ENCODE results near the gene ZNF221. TPM values are rescaled to one million over a fixed set of nuclear protein-coding genes. Genes with fewer than 3 reads are reported as not detected.

Gene ZNF221
- total RNA-seq: 1 to 10 TPM; 3.5 to 7.1 (median 5.2) TPM

DNA sequence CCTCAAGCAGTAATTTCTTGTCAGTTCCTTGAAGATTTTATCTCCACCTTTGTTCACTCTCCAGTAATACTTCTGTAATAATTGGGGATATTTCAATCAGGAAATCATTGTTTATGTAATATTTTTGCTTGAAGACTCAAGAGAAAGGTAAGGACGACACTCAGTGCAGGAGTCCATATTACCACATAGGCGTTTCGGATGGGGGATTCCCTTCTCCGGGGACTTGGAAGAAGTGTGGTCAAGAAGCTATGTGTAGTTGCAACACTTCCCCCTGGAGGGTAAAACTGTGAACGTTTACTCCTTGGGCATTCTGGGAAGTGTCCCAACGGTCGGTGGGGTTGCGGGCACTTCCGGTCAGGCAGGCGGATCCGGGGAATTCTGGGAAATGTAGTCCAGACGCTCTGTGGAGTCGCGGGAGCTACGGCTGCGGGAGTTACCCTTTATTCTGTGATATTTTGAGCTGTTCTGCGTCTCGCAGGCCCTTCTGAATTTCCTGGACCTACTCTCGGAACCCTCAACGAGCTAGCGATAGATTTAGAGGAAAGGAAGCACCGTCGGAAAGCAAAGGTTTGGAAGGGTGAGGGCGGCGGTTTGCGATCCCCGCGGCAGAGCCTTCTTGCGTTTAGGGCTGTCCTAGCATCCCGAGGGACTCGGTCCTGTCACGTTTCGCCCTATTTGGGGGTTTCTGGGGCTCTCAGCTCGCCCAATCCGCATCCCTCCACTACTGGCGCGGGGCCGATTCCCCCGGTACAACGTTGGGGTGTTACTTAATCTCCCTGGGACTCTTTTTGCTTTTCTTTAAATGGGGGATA is at the start of gene ZNF221:
Gene ZNF221, plus strand, starts transcription at position 395 of the 812 bp plus-strand sequence. CDS start 11,499 bp downstream, outside the sequence.
- H3K36me3 ChIP-seq: peaks cover 0 to 14% (median 7%) of the 10 kb centered on the region in 4 donors
- H3K27me3 ChIP-seq: peaks cover 0 to 4% (median 0%) of the 10 kb centered on the region in 4 donors
- H3K27ac ChIP-seq (replicated peaks in 1 of 4): peak within 1 kb of the TSS; percentile 73 to 86 (median 80)
- peak within 1 kb of the TSS; percentile 63 to 74 (median 72) for H3K4me3 ChIP-seq
- intact Hi-C loops (cut with DNase I): loop anchor here (5.0 kb wide), 1 partner anchor 124 kb away; the partner anchor contains the start of gene ZNF283
- peaks cover 0 to 7% (median 1%) of the 10 kb centered on the region in 4 donors for H3K4me1 ChIP-seq
- WGBS: 1% methylated on average over 40 of the region's 40 CpGs
- TF ChIP-seq EP300 (IDR thresholded peaks at IDR 0.05) (no peak), POLR2A (IDR thresholded peaks at IDR 0.05; ENCODE audit: low read depth) (no peak), POLR2AphosphoS5 (IDR thresholded peaks at IDR 0.05) (peak; percentile 81 to 93)
- TF ChIP-seq, protein P1, sequence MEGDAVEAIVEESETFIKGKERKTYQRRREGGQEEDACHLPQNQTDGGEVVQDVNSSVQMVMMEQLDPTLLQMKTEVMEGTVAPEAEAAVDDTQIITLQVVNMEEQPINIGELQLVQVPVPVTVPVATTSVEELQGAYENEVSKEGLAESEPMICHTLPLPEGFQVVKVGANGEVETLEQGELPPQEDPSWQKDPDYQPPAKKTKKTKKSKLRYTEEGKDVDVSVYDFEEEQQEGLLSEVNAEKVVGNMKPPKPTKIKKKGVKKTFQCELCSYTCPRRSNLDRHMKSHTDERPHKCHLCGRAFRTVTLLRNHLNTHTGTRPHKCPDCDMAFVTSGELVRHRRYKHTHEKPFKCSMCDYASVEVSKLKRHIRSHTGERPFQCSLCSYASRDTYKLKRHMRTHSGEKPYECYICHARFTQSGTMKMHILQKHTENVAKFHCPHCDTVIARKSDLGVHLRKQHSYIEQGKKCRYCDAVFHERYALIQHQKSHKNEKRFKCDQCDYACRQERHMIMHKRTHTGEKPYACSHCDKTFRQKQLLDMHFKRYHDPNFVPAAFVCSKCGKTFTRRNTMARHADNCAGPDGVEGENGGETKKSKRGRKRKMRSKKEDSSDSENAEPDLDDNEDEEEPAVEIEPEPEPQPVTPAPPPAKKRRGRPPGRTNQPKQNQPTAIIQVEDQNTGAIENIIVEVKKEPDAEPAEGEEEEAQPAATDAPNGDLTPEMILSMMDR (IDR thresholded peaks at IDR 0.05): peak; percentile 37 to 58 (median 57)
- peak; percentile 95 for DNase-seq (ENCODE audit: extremely low spot score)
- H3K9me3 ChIP-seq: peaks cover 0 to 42% (median 29%) of the 10 kb centered on the region in 4 donors

DNA sequence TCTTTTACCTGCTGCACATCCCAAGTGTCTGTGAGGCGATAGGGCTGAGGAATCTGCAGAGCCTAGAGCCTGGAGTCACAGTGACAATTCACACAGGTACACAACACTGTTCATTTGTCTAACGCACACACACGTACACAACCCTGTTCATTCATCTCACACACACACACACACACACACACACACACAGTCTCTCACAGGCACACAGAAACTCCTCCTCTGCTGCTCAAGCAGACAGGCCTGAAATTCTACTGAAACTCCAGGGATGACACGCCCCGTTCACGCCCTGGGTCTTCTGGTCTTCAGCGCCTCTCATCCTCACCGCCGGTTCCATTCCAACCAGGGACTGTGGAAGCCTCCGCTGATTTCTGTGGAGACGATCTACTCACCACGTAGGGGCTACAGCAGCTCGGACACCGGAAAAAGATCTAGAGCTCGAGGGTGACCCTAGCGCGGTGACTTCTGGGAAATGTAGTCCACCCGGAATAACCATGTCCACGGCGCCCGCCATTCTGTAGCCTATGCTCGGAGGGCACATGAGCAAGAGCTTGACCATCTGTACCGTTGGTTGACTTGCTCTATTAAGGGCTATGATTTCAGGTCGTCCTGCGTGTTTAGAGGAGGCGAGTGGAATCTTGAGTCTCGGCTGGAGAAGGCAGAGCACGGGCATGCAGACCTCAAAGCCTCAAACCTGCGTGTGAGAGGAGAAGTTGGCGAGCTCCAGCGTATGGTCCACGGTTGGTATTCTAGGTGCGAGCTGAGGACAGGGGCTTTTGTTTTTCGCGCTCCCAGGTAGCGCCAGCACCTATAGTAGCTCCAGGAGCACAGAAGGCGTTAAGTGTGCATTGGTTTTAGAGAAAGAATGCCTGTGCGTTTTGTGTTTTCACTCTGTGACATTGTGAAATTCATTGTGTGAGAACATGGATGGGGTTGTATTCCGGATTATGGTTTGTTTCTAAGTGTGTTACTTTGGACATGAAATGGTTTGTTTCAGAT is 49.3 kb upstream of the ZNF221 start:
- peak; percentile 92 for DNase-seq (ENCODE audit: extremely low spot score)
- intact Hi-C loops (cut with DNase I): no loop called here
- no peaks in the 10 kb centered on the region for H3K27me3 ChIP-seq
- H3K27ac ChIP-seq (replicated peaks in 1 of 4): peak overlapping the region in 2 of 4 donors; percentile 58 to 60
- peaks cover 12 to 17% (median 14%) of the 10 kb centered on the region in 4 donors for H3K4me1 ChIP-seq
- peak in 1 of 2 donors; percentile 71 for TF ChIP-seq POLR2AphosphoS5 (IDR thresholded peaks at IDR 0.05)
- no peak for TF ChIP-seq EP300 (IDR thresholded peaks at IDR 0.05)
- H3K4me3 ChIP-seq: peak overlapping the region; percentile 53 to 65 (median 58)
- WGBS: 26% methylated on average over 19 of the region's 39 CpGs
- H3K9me3 ChIP-seq: peaks cover 0 to 86% (median 47%) of the 10 kb centered on the region in 4 donors
- peaks cover 0 to 25% (median 0%) of the 10 kb centered on the region in 4 donors for H3K36me3 ChIP-seq

DNA sequence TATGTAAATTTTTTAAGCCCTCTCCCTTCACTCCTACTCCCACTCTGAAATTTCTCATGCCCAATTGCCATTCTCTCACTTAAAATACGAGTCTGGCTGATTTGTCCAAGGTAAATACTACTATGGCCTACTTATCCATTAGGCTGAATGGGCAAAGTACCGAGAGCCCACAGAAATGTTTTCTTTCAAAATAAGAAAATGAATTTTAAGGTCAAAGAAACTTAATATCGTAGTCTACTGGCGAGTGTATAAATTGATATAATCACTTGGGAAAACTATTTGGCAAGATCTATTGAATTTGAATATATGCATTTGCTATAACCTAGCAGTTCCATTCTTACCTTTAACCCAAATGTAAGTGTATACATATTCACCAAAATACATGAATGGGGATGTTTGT is 48.6 kb upstream of the ZNF221 start:
- peaks cover 12 to 17% (median 14%) of the 10 kb centered on the region in 4 donors for H3K4me1 ChIP-seq
- WGBS: 94% methylated on average over 4 of the region's 4 CpGs
- H3K27ac ChIP-seq (replicated peaks in 1 of 4): no peak overlapping the region
- intact Hi-C loops (cut with DNase I): no loop called here
- peak overlapping the region; percentile 53 to 65 (median 58) for H3K4me3 ChIP-seq
- peaks cover 0 to 88% (median 50%) of the 10 kb centered on the region in 4 donors for H3K9me3 ChIP-seq
- peaks cover 0 to 18% (median 0%) of the 10 kb centered on the region in 4 donors for H3K36me3 ChIP-seq
- TF ChIP-seq POLR2A (IDR thresholded peaks at IDR 0.05; ENCODE audit: low read depth): no peak
- DNase-seq (ENCODE audit: extremely low spot score): no peak
- no peaks in the 10 kb centered on the region for H3K27me3 ChIP-seq

DNA sequence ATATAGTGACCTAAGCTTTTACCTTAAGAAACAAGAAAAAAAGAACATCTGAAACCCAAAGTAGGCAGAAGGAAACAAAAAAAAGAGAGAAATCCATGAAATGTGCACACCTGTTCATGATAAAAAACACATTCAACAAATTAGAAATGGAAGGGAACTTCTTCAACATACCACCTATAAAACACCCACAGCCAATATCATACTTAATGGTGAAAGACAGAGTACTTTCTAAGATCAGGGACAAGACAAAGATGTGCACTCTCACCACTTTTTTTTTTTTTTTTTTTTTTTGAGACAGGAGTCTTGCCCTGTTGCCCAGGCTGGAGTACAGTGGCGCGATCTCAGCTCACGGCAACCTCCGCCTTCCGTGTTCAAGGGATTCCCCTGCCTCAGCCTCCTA is 45.1 kb upstream of the ZNF221 start:
- no peak for DNase-seq (ENCODE audit: extremely low spot score)
- Histone ChIP-seq H3K4me3 (no peak overlapping the region), H3K4me1 (peaks cover 9 to 12% (median 10%) of the 10 kb centered on the region in 4 donors), H3K9me3 (peaks cover 0 to 89% (median 64%) of the 10 kb centered on the region in 4 donors), H3K27me3 (no peaks in the 10 kb centered on the region), H3K27ac (replicated peaks in 1 of 4) (no peak overlapping the region), H3K36me3 (no peaks in the 10 kb centered on the region)
- TF ChIP-seq POLR2A (IDR thresholded peaks at IDR 0.05; ENCODE audit: low read depth) (no peak), EP300 (IDR thresholded peaks at IDR 0.05) (no peak), POLR2AphosphoS5 (IDR thresholded peaks at IDR 0.05) (no peak)
- TF ChIP-seq, protein P1 (IDR thresholded peaks at IDR 0.05): no peak
- WGBS: 99% methylated on average over 5 of the region's 5 CpGs
- intact Hi-C loops (cut with DNase I): no loop called here

DNA sequence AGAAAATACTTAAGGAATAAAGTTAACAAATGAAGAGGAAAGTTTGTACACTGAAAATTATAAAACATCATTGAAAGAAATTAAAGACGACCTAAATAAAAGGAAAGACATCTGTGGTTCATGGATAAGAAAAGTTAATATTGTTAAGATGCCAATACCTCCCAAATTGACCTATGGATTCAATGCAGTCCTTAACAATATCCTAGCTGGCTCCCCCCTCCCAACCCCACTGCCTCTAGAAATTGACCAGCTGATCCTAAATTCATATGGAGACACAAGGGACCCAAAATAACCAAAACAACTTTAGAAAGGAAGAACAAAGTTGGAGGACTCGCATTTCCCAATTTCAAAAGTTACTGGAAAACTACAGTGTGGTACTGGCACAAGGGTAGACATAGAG is 44.3 kb upstream of the ZNF221 start:
- H3K36me3 ChIP-seq: no peaks in the 10 kb centered on the region
- no peaks in the 10 kb centered on the region for H3K27me3 ChIP-seq
- no peak overlapping the region for H3K27ac ChIP-seq (replicated peaks in 1 of 4)
- H3K4me1 ChIP-seq: peaks cover 4 to 6% (median 6%) of the 10 kb centered on the region in 4 donors
- DNase-seq (ENCODE audit: extremely low spot score): no peak
- WGBS: 91% methylated on average over 2 of the region's 2 CpGs
- H3K9me3 ChIP-seq: peaks cover 0 to 94% (median 73%) of the 10 kb centered on the region in 4 donors
- TF ChIP-seq POLR2AphosphoS5 (IDR thresholded peaks at IDR 0.05): no peak
- TF ChIP-seq POLR2A (IDR thresholded peaks at IDR 0.05; ENCODE audit: low read depth): no peak
- TF ChIP-seq EP300 (IDR thresholded peaks at IDR 0.05): no peak
- TF ChIP-seq, protein P1 (IDR thresholded peaks at IDR 0.05): no peak
- no peak overlapping the region for H3K4me3 ChIP-seq
- intact Hi-C loops (cut with DNase I): no loop called here
